Fibroblast of peridontal ligament (primary cell): ENCODE measurements around the gene TPRA1.
"Not testable (repeated sequence)": the region's sequence is repeated elsewhere in the genome, so short reads cannot be mapped to it uniquely, and the experiment has no call there.

Experiments used
- DNase-seq: peaks from one replicate; pipeline ENCODE4 v3.0.0-alpha.2; 2010; ENCODE audit errors: extremely low read depth

TPRA1 gene

GRCh38 chr3:127616836-127617605 is 26.5 kb upstream of the TPRA1 start:
- no peak for DNase-seq

DNA sequence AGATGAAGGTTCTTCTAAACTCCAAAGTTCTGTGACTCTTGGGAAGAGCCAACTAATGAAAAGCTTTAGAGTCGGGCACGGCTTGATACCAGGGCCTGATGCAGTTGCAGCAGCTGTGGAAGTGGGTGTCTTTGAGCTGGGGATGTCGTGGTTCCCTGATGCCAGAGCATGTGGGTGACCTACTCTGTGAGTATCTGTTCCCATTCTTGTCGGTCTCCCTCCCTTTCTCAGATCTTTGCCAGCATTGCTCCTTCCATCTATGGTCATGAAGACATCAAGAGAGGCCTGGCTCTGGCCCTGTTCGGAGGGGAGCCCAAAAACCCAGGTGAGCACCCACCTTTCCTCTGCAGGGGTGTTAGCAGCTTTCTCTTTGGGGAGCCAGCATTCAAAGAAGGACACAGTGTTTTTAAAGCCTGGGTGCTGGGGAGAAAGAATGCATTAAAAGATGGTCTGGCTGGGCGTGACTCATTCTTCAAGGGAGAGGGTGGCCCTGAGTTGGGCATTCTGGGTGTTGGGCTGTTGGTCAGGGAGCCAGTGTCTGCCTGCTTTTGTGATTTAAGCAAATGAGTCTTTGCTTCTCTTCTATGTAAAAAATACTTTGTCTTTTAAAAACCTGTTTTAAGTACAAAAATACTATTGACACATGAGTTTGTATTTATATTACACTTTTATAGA is 25.2 kb upstream of the TPRA1 start:
- DNase-seq = no peak

DNA sequence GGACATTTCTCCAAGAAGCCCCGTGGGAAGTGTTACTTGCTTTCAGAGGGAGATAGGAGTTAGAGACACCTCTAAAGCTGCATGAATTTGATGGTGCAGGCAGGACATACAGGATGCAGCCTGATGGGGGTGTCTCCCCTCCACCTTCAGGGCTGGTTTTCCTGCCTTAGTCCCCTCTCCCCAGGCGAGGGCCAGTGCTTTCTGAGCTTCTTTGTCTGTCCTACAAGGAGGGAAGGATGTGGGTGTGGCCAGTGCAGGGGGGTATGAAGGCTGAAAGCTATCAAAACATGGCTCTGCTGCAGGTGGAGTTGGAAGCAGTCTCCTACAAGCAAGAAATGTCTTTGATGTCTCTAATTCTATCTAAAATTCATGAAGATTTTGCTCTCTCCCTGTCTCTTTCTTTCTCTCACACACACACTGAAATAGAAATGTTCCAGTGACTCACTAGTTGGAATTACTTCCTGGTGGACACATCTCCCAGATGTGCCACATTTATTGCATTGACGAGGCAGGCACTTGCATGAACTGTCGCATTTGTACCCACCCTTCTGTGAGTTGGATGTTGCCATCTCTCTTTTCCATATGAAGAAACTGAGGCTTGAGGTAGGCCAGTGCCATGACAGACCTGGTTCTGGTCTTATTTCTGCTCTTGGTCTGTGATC is 24.5 kb upstream of the TPRA1 start:
- DNase-seq = no peak

DNA sequence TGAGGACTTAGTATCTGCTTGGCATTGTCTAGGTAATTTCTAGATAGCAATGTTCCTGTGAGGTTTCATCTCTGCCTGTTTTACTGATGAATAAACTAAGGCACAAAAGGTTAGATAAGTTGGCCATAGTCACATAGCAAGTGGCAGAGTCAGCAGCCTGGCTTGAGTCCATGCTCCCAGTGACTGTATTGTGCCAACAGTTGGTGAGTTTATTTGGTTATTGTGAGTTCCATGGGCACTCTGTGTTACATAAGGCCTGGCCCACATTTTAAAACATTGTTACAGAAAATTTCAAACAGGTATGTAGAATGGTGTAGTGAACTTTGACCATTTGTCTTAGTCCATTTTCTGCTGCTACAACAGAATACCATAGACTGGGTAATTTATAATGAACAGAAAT is 22.9 kb upstream of the TPRA1 start:
- no peak for DNase-seq

- no peak for DNase-seq
These were observed 22.4 kb upstream of the TPRA1 start for GRCh38 chr3:127612966-127613365.

DNA sequence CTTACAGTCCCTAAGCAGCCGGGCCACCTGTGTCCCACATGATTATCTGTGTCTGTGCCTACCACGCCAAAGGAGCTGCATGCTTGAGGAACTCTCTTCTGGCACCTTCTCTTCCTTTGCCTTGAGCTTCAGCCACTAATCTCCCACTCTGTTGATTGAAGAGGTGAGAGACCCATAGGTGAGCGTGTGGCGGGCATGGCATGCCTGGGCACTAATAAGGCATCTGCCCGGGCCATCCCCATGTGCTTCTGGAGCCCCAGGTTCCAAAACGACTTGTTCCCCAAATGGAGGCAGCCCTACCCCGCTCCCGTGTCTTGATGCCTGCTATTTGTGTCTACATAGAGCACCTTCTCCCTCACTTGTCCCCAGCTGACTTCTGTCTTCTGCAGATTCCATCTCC is 20.7 kb upstream of the TPRA1 start:
- no peak for DNase-seq

GRCh38 chr3:127610105-127610504 is 19.6 kb upstream of the TPRA1 start:
- no peak for DNase-seq

DNA sequence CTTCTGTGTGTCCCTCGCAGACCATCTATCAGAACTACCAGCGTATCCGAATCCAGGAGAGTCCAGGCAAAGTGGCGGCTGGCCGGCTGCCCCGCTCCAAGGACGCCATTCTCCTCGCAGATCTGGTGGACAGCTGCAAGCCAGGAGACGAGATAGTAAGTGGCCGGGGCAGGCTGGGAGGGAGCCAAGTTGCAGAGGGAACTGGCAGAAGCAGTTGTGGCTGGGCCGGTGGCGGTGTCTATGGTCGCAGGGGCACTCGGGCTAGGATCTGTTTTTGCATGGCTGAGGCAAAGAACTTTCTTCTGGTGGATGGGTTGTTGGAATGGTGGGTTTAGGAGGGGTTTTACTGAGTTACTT is 17.8 kb upstream of the TPRA1 start:
- DNase-seq = no peak

GRCh38 chr3:127607675-127608361 is 17.3 kb upstream of the TPRA1 start:
- DNase-seq = no peak

DNA sequence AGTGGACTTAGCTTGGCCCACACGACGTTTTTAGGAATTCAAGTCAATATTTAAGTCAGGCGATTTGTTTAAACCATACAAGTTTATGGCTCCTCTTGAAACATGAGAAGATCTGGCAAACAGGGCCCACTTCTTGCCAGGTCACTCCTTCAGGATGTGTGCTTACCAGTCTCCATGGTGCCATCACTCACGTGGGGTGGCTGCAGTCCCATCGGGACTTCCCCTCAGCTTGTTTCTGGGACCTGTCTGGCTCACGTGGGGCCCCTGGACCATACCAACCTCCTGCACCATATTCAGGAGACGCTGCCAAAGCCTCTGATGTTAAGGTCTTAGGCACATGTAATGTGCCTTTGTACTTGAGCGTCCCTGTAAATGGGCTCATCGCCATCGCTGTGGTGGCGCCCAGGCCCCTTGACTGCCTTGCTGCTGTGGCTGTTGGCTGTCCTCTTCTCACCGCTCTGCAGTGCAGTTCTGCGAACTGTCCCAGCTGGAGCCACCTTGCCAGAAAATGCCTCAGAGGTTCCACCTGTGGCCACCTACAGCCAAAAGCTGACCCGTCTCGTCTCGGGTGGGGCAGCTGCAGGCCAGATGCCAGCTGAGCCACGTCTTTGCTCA is 16.6 kb upstream of the TPRA1 start:
- no peak for DNase-seq

DNA sequence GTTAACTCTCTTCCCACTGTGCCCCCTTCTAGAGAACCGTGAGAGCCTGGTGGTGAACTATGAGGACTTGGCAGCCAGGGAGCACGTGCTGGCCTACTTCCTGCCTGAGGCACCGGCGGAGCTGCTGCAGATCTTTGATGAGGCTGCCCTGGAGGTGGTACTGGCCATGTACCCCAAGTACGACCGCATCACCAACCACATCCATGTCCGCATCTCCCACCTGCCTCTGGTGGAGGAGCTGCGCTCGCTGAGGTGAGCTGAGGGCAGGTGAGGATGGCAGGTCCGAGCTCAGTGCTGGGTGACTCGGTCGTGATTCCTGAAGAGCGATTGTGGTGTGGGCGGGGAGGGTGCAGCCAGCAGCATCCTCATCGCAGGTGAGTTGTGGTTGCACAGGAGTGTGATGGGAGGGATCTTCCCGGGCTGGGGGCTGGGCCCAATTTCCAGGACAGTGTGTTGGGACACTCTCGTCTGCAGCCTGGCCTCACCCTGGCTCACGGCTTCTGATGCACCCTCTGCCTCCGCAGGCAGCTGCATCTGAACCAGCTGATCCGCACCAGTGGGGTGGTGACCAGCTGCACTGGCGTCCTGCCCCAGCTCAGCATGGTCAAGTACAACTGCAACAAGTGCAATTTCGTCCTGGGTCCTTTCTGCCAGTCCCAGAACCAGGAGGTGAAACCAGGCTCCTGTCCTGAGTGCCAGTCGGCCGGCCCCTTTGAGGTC is 15.7 kb upstream of the TPRA1 start:
- DNase-seq = no peak

GRCh38 chr3:127605547-127605946 is 15.0 kb upstream of the TPRA1 start:
- not testable (repeated sequence) for DNase-seq

DNA sequence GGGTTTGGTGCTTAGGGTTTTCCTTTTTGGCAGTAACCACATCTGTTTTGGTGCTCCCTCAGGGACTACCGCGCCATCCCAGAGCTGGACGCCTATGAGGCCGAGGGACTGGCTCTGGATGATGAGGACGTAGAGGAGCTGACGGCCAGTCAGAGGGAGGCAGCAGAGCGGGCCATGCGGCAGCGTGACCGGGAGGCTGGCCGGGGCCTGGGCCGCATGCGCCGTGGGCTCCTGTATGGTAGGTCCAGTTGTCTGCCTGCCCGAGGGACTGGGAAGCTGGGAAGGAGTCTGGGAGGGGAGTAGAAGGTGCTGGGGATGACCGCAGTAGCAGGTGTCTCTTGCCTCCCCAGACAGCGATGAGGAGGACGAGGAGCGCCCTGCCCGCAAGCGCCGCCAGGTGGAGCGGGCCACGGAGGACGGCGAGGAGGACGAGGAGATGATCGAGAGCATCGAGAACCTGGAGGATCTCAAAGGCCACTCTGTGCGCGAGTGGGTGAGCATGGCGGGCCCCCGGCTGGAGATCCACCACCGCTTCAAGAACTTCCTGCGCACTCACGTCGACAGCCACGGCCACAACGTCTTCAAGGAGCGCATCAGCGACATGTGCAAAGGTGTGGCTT is 14.1 kb upstream of the TPRA1 start:
- DNase-seq = no peak

DNA sequence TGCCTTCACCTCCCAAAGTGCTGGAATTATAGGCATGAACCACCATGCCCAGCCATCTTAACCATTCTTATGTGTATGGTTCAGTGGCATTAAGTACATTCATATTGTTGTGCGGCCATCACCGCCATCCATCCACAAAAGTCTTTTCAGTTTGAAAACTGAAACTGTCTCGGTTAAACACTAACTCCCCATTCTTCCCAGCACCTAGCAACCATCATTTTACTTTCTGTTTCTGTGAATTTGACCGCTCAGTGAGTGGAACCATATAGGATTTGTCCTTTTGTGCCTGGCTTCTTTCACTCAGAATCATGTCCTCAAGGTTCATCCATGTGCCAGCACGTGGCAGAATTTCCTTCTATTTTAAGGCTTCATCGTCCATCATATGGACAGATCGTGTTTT is 13.5 kb upstream of the TPRA1 start:
- no peak for DNase-seq

GRCh38 chr3:127600749-127601456 is 10.4 kb upstream of the TPRA1 start:
- no peak for DNase-seq

DNA sequence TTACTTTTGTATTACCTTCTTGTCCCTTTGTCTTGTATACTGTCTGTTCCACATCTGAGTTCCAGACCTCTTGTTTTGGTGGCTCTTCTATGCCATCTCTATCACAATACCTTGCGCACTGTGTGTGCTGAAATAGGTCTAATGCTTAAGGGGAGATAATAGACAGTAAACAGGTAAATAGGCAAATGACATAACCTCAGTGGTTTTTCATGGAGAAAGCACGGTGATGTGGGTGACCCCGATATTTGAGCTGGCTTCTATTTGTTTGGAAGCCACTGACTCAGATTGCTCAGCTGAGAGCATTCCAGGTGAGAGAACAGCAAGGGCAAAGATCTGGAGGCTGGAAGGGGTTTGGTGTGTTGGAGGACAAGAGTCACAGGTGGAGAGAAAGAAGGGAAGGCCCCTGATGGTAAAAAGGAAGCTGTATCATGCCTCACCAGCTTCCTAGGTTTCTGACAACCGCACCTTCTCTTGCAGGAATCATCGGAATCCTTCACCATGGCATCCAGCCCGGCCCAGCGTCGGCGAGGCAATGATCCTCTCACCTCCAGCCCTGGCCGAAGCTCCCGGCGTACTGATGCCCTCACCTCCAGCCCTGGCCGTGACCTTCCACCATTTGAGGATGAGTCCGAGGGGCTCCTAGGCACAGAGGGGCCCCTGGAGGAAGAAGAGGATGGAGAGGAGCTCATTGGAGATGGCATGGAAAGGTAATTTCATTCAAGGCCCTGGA is 8.5 kb upstream of the TPRA1 start:
- DNase-seq = no peak

GRCh38 chr3:127597020-127597771 is 6.7 kb upstream of the TPRA1 start:
- no peak for DNase-seq

DNA sequence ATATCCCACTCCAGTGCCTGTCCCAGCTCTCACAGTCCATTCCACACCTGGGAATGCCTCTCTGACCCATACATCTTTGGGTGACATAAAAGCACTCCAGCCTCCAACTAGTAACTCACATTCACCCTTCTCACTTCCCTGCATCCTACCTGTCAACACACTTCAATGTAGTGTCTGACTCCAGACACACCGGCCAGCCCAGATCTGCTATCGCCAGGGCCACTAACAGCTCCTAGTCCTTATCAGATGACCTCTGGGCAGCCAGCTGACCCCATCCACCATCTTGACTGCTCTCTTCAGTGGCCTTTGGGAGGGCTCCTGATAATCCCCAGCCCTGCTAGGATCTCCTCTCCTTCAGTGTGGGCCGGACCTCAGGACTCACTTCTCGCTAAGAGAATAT is 4.8 kb upstream of the TPRA1 start:
- no peak for DNase-seq

DNA sequence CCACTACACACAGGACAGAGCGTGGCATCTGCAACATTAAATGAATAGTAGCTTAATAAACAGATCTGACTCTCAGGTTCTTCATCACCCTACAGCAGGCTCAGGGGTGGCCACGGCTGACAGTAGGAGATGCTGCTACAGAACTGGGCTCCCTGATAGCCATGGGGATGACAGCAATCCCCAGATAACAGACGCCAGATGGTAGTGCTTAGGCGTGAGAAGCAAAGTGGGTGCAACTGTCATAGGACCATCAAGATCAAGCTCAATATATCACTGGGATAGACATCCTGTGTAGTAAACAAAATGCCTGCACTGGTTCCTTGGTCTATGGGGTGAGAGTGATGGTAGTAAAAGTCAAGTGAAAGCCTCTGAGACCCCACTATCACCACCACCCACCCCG is 2.6 kb upstream of the TPRA1 start:
- DNase-seq = no peak
